ENCODE measurements around the gene AQP6. TPM values are rescaled to one million over a fixed set of nuclear protein-coding genes. Genes with fewer than 3 reads are reported as not detected.
"Not testable (repeated sequence)": the region's sequence is repeated elsewhere in the genome, so short reads cannot be mapped to it uniquely, and the experiment has no call there.

AQP6 gene
- total and polyA plus RNA-seq, 2 donors from 2014 or later: 12.0 to 74.1 TPM

DNA sequence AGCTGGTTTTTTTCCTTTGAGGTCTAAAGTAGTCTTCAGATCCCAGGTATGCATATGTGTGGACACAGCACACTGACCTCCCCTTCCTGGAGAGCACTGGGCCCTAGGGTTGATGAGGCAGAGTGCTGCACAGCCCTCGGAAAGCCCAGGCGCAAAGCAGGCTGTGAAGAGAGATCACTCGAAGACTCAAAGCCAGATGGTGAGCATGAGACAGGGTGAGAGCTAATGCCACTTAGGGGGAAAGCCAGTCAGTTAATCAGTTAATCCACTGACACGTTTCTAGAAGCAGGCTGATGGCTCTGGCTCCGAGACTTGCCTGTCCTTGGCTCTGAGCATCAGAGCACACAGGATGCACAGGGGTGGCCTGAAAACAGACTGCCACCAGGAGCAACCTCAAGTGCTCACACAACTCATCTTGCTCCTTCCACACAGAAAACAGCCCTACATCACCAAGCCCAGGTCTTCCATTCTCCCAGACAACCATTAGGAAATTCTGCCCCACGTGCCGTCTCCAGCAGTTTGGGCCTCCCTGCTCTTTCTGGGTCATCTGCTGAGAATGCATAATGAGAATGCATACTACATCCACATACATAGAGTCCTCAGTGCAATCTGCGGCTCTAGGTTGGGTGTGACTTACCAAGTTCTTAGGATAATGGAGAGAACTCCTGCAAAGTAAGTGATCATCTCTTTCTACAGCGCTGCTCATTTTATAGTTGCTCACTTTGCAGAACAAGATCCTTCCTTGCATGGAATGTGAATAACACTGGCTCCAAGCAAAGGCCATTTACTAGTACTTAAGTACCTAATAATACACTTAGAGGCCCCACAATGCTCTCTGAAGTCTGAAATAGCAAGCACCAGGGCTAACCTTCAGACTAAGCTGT is 12.0 kb downstream of the AQP6 start:
- Histone ChIP-seq H3K27me3 (ENCODE audit: control insufficient read depth, insufficient read depth, low read length) (no peaks in the 10 kb centered on the region), H3K4me3 (ENCODE audit: low read length in 3 of 3) (no peak overlapping the region), H3K36me3 (ENCODE audit: control insufficient read depth in 2 of 3, insufficient read depth in 3 of 3, low read length in 3 of 3) (no peaks in the 10 kb centered on the region), H3K27ac (ENCODE audit: low read depth in 2 of 2, low read length in 2 of 2) (no peak overlapping the region), H3K4me1 (ENCODE audit: control insufficient read depth in 2 of 3, insufficient read depth in 2 of 3, low read depth in 1 of 3, low read length in 3 of 3) (peaks cover 3 to 24% (median 16%) of the 10 kb centered on the region in 3 donors), H3K9ac (ENCODE audit: low read length in 3 of 3) (no peak overlapping the region), H3K9me3 (ENCODE audit: control insufficient read depth in 2 of 3, insufficient read depth in 1 of 3, low read length in 3 of 3) (no peaks in the 10 kb centered on the region)
- no peak for TF ChIP-seq CTCF (IDR thresholded peaks at IDR 0.05; ENCODE audit: borderline replicate concordance, extremely low read depth, insufficient read depth)
- FAIRE-seq (no peak), DNase-seq (no peak)
- intact Hi-C loops (cut with DNase I): no loop called here

GRCh38 chr12:49985981-49986380 is 13.2 kb downstream of the AQP6 start:
- H3K4me3 ChIP-seq (ENCODE audit: low read length in 3 of 3): no peak overlapping the region
- no peak overlapping the region for H3K9ac ChIP-seq (ENCODE audit: low read length in 3 of 3)
- H3K9me3 ChIP-seq (ENCODE audit: control insufficient read depth in 2 of 3, insufficient read depth in 1 of 3, low read length in 3 of 3): no peaks in the 10 kb centered on the region
- H3K27ac ChIP-seq (ENCODE audit: low read depth in 2 of 2, low read length in 2 of 2): no peak overlapping the region
- H3K27me3 ChIP-seq (ENCODE audit: control insufficient read depth, insufficient read depth, low read length): no peaks in the 10 kb centered on the region
- FAIRE-seq: no peak
- no peak for TF ChIP-seq CTCF (IDR thresholded peaks at IDR 0.05; ENCODE audit: borderline replicate concordance, extremely low read depth, insufficient read depth)
- H3K36me3 ChIP-seq (ENCODE audit: control insufficient read depth in 2 of 3, insufficient read depth in 3 of 3, low read length in 3 of 3): no peaks in the 10 kb centered on the region
- H3K4me1 ChIP-seq (ENCODE audit: control insufficient read depth in 2 of 3, insufficient read depth in 2 of 3, low read depth in 1 of 3, low read length in 3 of 3): peaks cover 3 to 20% (median 13%) of the 10 kb centered on the region in 3 donors
- no peak for DNase-seq
- intact Hi-C loops (cut with DNase I): no loop called here

GRCh38 chr12:49986476-49986875 is 13.7 kb downstream of the AQP6 start:
- H3K4me3 ChIP-seq (ENCODE audit: low read length in 3 of 3); DNase-seq; H3K36me3 ChIP-seq (ENCODE audit: control insufficient read depth in 2 of 3, insufficient read depth in 3 of 3, low read length in 3 of 3); H3K27me3 ChIP-seq (ENCODE audit: control insufficient read depth, insufficient read depth, low read length); H3K9ac ChIP-seq (ENCODE audit: low read length in 3 of 3); FAIRE-seq; H3K9me3 ChIP-seq (ENCODE audit: control insufficient read depth in 2 of 3, insufficient read depth in 1 of 3, low read length in 3 of 3); intact Hi-C loops (cut with DNase I); H3K27ac ChIP-seq (ENCODE audit: low read depth in 2 of 2, low read length in 2 of 2): not testable (repeated sequence)
- peaks cover 3 to 18% (median 12%) of the 10 kb centered on the region in 3 donors for H3K4me1 ChIP-seq (ENCODE audit: control insufficient read depth in 2 of 3, insufficient read depth in 2 of 3, low read depth in 1 of 3, low read length in 3 of 3)

DNA sequence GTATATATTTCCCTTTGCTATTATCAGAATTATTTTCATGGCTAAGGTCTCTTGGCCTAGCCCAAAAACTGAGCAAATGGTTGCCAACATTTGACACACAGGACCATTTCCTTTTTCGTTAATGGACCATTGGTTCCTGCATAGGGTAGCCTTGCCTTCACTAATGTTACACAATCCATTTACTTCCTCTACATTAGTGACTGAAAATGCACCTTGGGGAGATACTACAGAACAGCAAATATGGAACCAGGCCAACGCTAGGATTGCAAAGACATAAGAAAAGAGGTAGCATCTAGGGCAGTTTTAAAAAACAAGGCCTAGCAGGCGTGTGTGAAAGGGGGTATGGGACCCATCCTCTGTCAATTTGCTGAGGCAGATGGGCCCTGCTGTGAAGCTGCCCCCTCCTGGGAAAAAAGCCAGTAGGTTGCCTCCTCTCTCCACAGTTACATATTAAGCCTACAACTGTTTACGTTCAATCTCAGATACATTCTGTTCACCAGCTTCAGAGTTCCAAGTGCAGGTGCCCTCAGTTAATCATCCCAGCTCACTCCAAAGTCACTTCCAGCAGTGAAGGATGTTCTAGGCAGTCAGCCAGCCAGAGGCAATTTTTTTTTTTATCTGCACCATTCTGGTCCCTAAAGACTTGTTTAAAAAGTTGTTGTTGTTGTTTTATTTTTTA is 15.0 kb downstream of the AQP6 start:
- no peaks in the 10 kb centered on the region for H3K9me3 ChIP-seq (ENCODE audit: control insufficient read depth in 2 of 3, insufficient read depth in 1 of 3, low read length in 3 of 3)
- H3K4me1 ChIP-seq (ENCODE audit: control insufficient read depth in 2 of 3, insufficient read depth in 2 of 3, low read depth in 1 of 3, low read length in 3 of 3): peaks cover 3 to 18% (median 10%) of the 10 kb centered on the region in 3 donors
- intact Hi-C loops (cut with DNase I): no loop called here
- no peaks in the 10 kb centered on the region for H3K36me3 ChIP-seq (ENCODE audit: control insufficient read depth in 2 of 3, insufficient read depth in 3 of 3, low read length in 3 of 3)
- no peak overlapping the region for H3K4me3 ChIP-seq (ENCODE audit: low read length in 3 of 3)
- no peak for TF ChIP-seq CTCF (IDR thresholded peaks at IDR 0.05; ENCODE audit: borderline replicate concordance, extremely low read depth, insufficient read depth)
- H3K27me3 ChIP-seq (ENCODE audit: control insufficient read depth, insufficient read depth, low read length): no peaks in the 10 kb centered on the region
- H3K9ac ChIP-seq (ENCODE audit: low read length in 3 of 3): no peak overlapping the region
- H3K27ac ChIP-seq (ENCODE audit: low read depth in 2 of 2, low read length in 2 of 2): peak overlapping the region; percentile 8 to 50
- peak in 2 of 5 donors; percentile 38 to 60 for DNase-seq
- FAIRE-seq: no peak

DNA sequence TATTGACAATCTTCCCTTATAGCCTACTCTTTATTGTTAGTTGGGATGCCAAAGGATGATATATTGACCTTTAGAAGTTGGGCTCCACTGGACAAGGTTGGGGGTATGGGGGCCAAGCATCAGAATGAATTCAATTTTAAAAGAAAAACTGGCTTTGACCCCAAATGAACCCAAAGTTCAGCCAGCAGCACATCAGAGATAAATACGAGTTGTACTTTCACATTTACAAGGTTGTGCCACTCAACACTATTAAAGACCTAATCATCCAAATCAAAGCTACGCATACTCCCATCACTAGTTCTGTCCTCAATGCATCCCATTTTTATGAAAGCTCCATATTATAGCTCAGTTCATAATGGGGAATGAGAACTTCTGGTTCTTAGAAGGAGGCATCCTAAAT is 16.7 kb downstream of the AQP6 start:
- H3K27me3 ChIP-seq (ENCODE audit: control insufficient read depth, insufficient read depth, low read length); FAIRE-seq; H3K9me3 ChIP-seq (ENCODE audit: control insufficient read depth in 2 of 3, insufficient read depth in 1 of 3, low read length in 3 of 3); H3K27ac ChIP-seq (ENCODE audit: low read depth in 2 of 2, low read length in 2 of 2); intact Hi-C loops (cut with DNase I); H3K4me1 ChIP-seq (ENCODE audit: control insufficient read depth in 2 of 3, insufficient read depth in 2 of 3, low read depth in 1 of 3, low read length in 3 of 3); H3K4me3 ChIP-seq (ENCODE audit: low read length in 3 of 3); DNase-seq; H3K36me3 ChIP-seq (ENCODE audit: control insufficient read depth in 2 of 3, insufficient read depth in 3 of 3, low read length in 3 of 3); H3K9ac ChIP-seq (ENCODE audit: low read length in 3 of 3): not testable (repeated sequence)

Data from kidney (tissue), 14 donors.